Activated CD8-positive, alpha-beta T cell treated with anti-CD3 and anti-CD28 coated beads for 36 hours (primary cell): ENCODE results near the gene TNFSF11. TPM values are rescaled to one million over a fixed set of nuclear protein-coding genes. Genes with fewer than 3 reads are reported as not detected.
A peak's percentile ranks its signal among the peaks of the same experiment; 100 is the strongest.

Experiments
- ATAC-seq: fragments of 200-7000 bp; cut with Tn5 transposase; one replicate; pipeline ENCODE4 v1.10.0; 2021; ENCODE audit warnings: mild to moderate bottlenecking, moderate library complexity
- CTCF ChIA-PET: fragments of 350-600 bp; sonication (Branson Sonifier 250); formaldehyde crosslinking; loops from one replicate; lab custom pipeline; 2021; ENCODE audit warnings: antibody characterized with exemption; lab: Charles Lee
- POLR2A ChIA-PET: fragments of 350-600 bp; sonication (Branson Sonifier 250); formaldehyde crosslinking; loops from one replicate; lab custom pipeline; 2021; ENCODE audit warnings: antibody characterized with exemption; lab: Charles Lee
- DNase-seq: peaks from one replicate; pipeline ENCODE4 v3.0.0-alpha.2; 2020
- H3K27ac Mint-ChIP-seq: one replicate; pipeline ENCODE4 v1.8.0; 2021; ENCODE audit warnings: mild to moderate bottlenecking, mixed read lengths
- H3K27me3 Mint-ChIP-seq: one replicate; pipeline ENCODE4 v1.8.0; 2021; ENCODE audit warnings: mixed read lengths
- H3K36me3 Mint-ChIP-seq: one replicate; pipeline ENCODE4 v1.8.0; 2021; ENCODE audit warnings: low read depth, mixed read lengths
- H3K4me1 Mint-ChIP-seq: one replicate; pipeline ENCODE4 v1.8.0; 2021; ENCODE audit warnings: low read depth, mixed read lengths
- H3K4me3 Mint-ChIP-seq: one replicate; pipeline ENCODE4 v1.8.0; 2021; ENCODE audit warnings: mild to moderate bottlenecking, moderate library complexity, mixed read lengths
- H3K9me3 Mint-ChIP-seq: one replicate; pipeline ENCODE4 v1.8.0; 2021; ENCODE audit warnings: mixed read lengths
- CTCF ChIP-seq: fragments of 200-600 bp; IDR thresholded peaks from one replicate; pipeline ENCODE4 v1.8.0; 2022; ENCODE audit warnings: antibody characterized with exemption, mild to moderate bottlenecking
- intact Hi-C: fragments of 100-400 bp; cut with micrococcal nuclease; formaldehyde crosslinking; loops from one replicate; pipeline ENCODE4 v1.10.0; 2022
- total RNA-seq, 2 experiments: library from RNA; stranded (reverse); gene quantifications; one replicate each; pipeline ENCODE4 v1.2.3, GENCODE V29; 2021

Gene TNFSF11
- total RNA-seq, 2 experiments from 2014 or later = 1.9 TPM

GRCh38 chr13:42597505-42597904, 23.6 kb downstream of the TNFSF11 start:
- H3K36me3 Mint-ChIP-seq = no peaks in the 10 kb centered on the region
- peaks cover 6% of the 10 kb centered on the region for H3K27me3 Mint-ChIP-seq
- ATAC-seq = no peak
- DNase-seq = no peak
- POLR2A ChIA-PET = no interaction called here
- CTCF ChIA-PET = interaction anchor here (0.8 to 1.0 kb wide), 3 partner anchors 10 to 220 kb away, joined by 3 to 4 read pairs (median 3); no protein-coding TSS in a partner anchor
- intact Hi-C loops = no loop called here
- H3K9me3 Mint-ChIP-seq = no peaks in the 10 kb centered on the region
- H3K27ac Mint-ChIP-seq = no peak overlapping the region
- H3K4me1 Mint-ChIP-seq = peaks cover 15% of the 10 kb centered on the region
- no peak for TF ChIP-seq CTCF
- H3K4me3 Mint-ChIP-seq = no peak overlapping the region

- no peak for TF ChIP-seq CTCF
- H3K4me3 Mint-ChIP-seq = no peak overlapping the region
- DNase-seq (peak; percentile 10), ATAC-seq (peak; percentile 87)
- ChIA-PET CTCF (no interaction called here), POLR2A (no interaction called here)
- H3K9me3 Mint-ChIP-seq = no peaks in the 10 kb centered on the region
- peaks cover 2% of the 10 kb centered on the region for H3K27me3 Mint-ChIP-seq
- H3K4me1 Mint-ChIP-seq = peaks cover 15% of the 10 kb centered on the region
- intact Hi-C loops = no loop called here
- no peaks in the 10 kb centered on the region for H3K36me3 Mint-ChIP-seq
- H3K27ac Mint-ChIP-seq = peak overlapping the region; percentile 44
These were observed 27.0 kb downstream of the TNFSF11 start for GRCh38 chr13:42600943-42601342.

GRCh38 chr13:42602906-42603305, 29.0 kb downstream of the TNFSF11 start:
- H3K27me3 Mint-ChIP-seq = peaks cover 5% of the 10 kb centered on the region
- H3K36me3 Mint-ChIP-seq = no peaks in the 10 kb centered on the region
- intact Hi-C loops = no loop called here
- no peak for TF ChIP-seq CTCF
- no peak overlapping the region for H3K4me3 Mint-ChIP-seq
- no peak for DNase-seq
- ChIA-PET CTCF (no interaction called here), POLR2A (no interaction called here)
- no peaks in the 10 kb centered on the region for H3K9me3 Mint-ChIP-seq
- H3K27ac Mint-ChIP-seq = no peak overlapping the region
- no peak for ATAC-seq
- H3K4me1 Mint-ChIP-seq = peaks cover 15% of the 10 kb centered on the region

GRCh38 chr13:42603571-42603970, 29.6 kb downstream of the TNFSF11 start:
- ATAC-seq = no peak
- no peak for TF ChIP-seq CTCF
- no peak overlapping the region for H3K27ac Mint-ChIP-seq
- no peak overlapping the region for H3K4me3 Mint-ChIP-seq
- intact Hi-C loops = no loop called here
- POLR2A ChIA-PET = no interaction called here
- peaks cover 5% of the 10 kb centered on the region for H3K27me3 Mint-ChIP-seq
- H3K9me3 Mint-ChIP-seq = no peaks in the 10 kb centered on the region
- no peak for DNase-seq
- H3K4me1 Mint-ChIP-seq = peaks cover 15% of the 10 kb centered on the region
- CTCF ChIA-PET = no interaction called here
- H3K36me3 Mint-ChIP-seq = no peaks in the 10 kb centered on the region

GRCh38 chr13:42607546-42607945, 33.6 kb downstream of the TNFSF11 start:
- TF ChIP-seq CTCF = no peak
- Mint-ChIP-seq H3K9me3 (no peaks in the 10 kb centered on the region), H3K36me3 (no peaks in the 10 kb centered on the region), H3K27ac (no peak overlapping the region), H3K4me3 (no peak overlapping the region), H3K4me1 (no peaks in the 10 kb centered on the region), H3K27me3 (peaks cover 6% of the 10 kb centered on the region)
- intact Hi-C loops = no loop called here
- ATAC-seq (no peak), DNase-seq (no peak)
- CTCF ChIA-PET = interaction anchor here (2.6 kb wide), 1 partner anchor 12 kb away, joined by 10 read pairs; no protein-coding TSS in a partner anchor
- POLR2A ChIA-PET = no interaction called here
